HepG2 (cell line): ENCODE data around the gene SPOP. TPM values are rescaled to one million over a fixed set of nuclear protein-coding genes. Genes with fewer than 3 reads are reported as not detected.

ENCODE experiments used
- AKNA ChIP-seq: sonication (generic); formaldehyde crosslinking; IDR thresholded peaks from 2 replicates; pipeline ENCODE4 v1.4.0; 2020; ENCODE audit warnings: missing genetic modification reagents, borderline replicate concordance
- DZIP1 ChIP-seq: sonication (generic); formaldehyde crosslinking; IDR thresholded peaks from 2 replicates; pipeline ENCODE4 v1.5.0; 2020; ENCODE audit warnings: mild to moderate bottlenecking, missing genetic modification reagents
- IRF2 ChIP-seq: IDR thresholded peaks from 2 replicates; pipeline ENCODE4 v1.6.1; 2018; ENCODE audit warnings: missing genetic modification reagents, missing compliant biosample characterization
- JUN ChIP-seq: sonication (generic); formaldehyde crosslinking; IDR thresholded peaks from 2 replicates; pipeline ENCODE4 v1.4.0; 2020; ENCODE audit warnings: mild to moderate bottlenecking, missing genetic modification reagents
- KDM6A ChIP-seq: IDR thresholded peaks from 2 replicates; pipeline ENCODE4 v1.6.1; 2016; ENCODE audit warnings: low read depth
- NFRKB ChIP-seq: fragments of 450-650 bp; IDR thresholded peaks from 2 replicates; pipeline ENCODE4 v1.6.1; 2017
- POLR2G ChIP-seq: fragments of 200-400 bp; formaldehyde crosslinking; IDR thresholded peaks from 2 replicates; pipeline ENCODE4 v1.6.1; 2018; ENCODE audit warnings: mild to moderate bottlenecking, low read depth, low read length, moderate library complexity
- SIX1 ChIP-seq: sonication (generic); formaldehyde crosslinking; IDR thresholded peaks from 2 replicates; pipeline ENCODE4 v1.4.0; 2020; ENCODE audit warnings: missing genetic modification reagents, borderline replicate concordance
- ZFP36L1 ChIP-seq: sonication (generic); formaldehyde crosslinking; IDR thresholded peaks from 2 replicates; pipeline ENCODE4 v1.8.0; 2022; ENCODE audit warnings: mild to moderate bottlenecking, missing genetic modification reagents, moderate library complexity
- ZNF34 ChIP-seq: sonication (generic); formaldehyde crosslinking; IDR thresholded peaks from 2 replicates; pipeline ENCODE4 v1.4.0; 2020; ENCODE audit warnings: mild to moderate bottlenecking, missing genetic modification reagents, borderline replicate concordance
- ZNF562 ChIP-seq: sonication (generic); formaldehyde crosslinking; IDR thresholded peaks from 2 replicates; pipeline ENCODE4 v1.8.0; 2022; ENCODE audit warnings: missing genetic modification reagents, borderline replicate concordance
- ZNF678 ChIP-seq: sonication (generic); formaldehyde crosslinking; IDR thresholded peaks from 2 replicates; pipeline ENCODE4 v1.4.0; 2020; ENCODE audit warnings: mild to moderate bottlenecking, missing genetic modification reagents
- ZSCAN22 ChIP-seq: sonication (generic); formaldehyde crosslinking; IDR thresholded peaks from 2 replicates; pipeline ENCODE4 v1.4.0; 2020; ENCODE audit warnings: mild to moderate bottlenecking, missing genetic modification reagents
- ZSCAN5A ChIP-seq: sonication (generic); formaldehyde crosslinking; IDR thresholded peaks from 2 replicates; pipeline ENCODE4 v1.8.0; 2022; ENCODE audit warnings: mild to moderate bottlenecking, missing genetic modification reagents, borderline replicate concordance
- polyA plus RNA-seq, 8 experiments: library from polyadenylated mRNA; depleted of rRNA in 3 of 8; stranded (reverse) in 7 of 8; unstranded in 1 of 8; fragments of >200 nt; fragmentation: Illumina TruSeq in 4 of 8; extraction: Trizol in 4 of 8; gene quantifications; 2 replicates each; pipeline versions ENCODE4 v1.2.1 to v1.2.3, GENCODE V29; 2011 to 2016; ENCODE audit warnings: low read depth in 4 of 8, missing spikeins in 1 of 8, mixed read lengths in 1 of 8; ENCODE audit not compliant: insufficient read depth in 1 of 8
- total RNA-seq, 5 experiments: library from RNA; depleted of rRNA; stranded (reverse); fragments of >200 nt; fragmentation: Illumina TruSeq; extraction: Trizol; gene quantifications; 2 replicates each; pipeline ENCODE4 v1.2.3, GENCODE V29; 2016; ENCODE audit warnings: low read depth in 1 of 5
- TF ChIP-seq, protein P1 (sequence below): sonication (generic); formaldehyde crosslinking; IDR thresholded peaks from 2 replicates; pipeline ENCODE4 v1.4.0; 2020; ENCODE audit warnings: missing genetic modification reagents
- TF ChIP-seq, protein P2 (sequence below): sonication (generic); formaldehyde crosslinking; IDR thresholded peaks from 2 replicates; pipeline ENCODE4 v1.8.0; 2022; ENCODE audit warnings: mild to moderate bottlenecking, missing genetic modification reagents, moderate library complexity

The SPOP gene
- total and polyA plus RNA-seq, 2 of the 13 experiments (the other 11 are each of a cell fraction or from before 2014, with no cell fraction given): 52.8 to 60.8 TPM

- no peak for TF ChIP-seq AKNA (CRISPR knock-in tag)
- TF ChIP-seq, protein P1, sequence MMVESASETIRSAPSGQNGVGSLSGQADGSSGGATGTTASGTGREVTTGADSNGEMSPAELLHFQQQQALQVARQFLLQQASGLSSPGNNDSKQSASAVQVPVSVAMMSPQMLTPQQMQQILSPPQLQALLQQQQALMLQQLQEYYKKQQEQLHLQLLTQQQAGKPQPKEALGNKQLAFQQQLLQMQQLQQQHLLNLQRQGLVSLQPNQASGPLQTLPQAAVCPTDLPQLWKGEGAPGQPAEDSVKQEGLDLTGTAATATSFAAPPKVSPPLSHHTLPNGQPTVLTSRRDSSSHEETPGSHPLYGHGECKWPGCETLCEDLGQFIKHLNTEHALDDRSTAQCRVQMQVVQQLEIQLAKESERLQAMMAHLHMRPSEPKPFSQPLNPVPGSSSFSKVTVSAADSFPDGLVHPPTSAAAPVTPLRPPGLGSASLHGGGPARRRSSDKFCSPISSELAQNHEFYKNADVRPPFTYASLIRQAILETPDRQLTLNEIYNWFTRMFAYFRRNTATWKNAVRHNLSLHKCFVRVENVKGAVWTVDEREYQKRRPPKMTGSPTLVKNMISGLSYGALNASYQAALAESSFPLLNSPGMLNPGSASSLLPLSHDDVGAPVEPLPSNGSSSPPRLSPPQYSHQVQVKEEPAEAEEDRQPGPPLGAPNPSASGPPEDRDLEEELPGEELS (CRISPR knock-in tag): no peak
- TF ChIP-seq ZNF562 (CRISPR knock-in tag): no peak
- no peak for TF ChIP-seq SIX1
- no peak for TF ChIP-seq KDM6A (CRISPR knock-in tag)
- TF ChIP-seq ZNF34 (CRISPR knock-in tag): peak; percentile 80; the same call in 1 of the 2 replicates
- TF ChIP-seq POLR2G: no peak
- 0 out of 2 replicates have a peak, but pooled peaks have one; percentile 26 for TF ChIP-seq JUN
- no peak for TF ChIP-seq ZSCAN5A (CRISPR knock-in tag)
- TF ChIP-seq IRF2 (CRISPR knock-in tag): peak; percentile 55; the same call in 1 of the 2 replicates
- TF ChIP-seq ZNF678 (CRISPR knock-in tag): no peak
- TF ChIP-seq ZFP36L1: no peak
- no peak for TF ChIP-seq DZIP1 (CRISPR knock-in tag)
- no peak for TF ChIP-seq ZSCAN22 (CRISPR knock-in tag)
- no peak for TF ChIP-seq NFRKB
- TF ChIP-seq, protein P2, sequence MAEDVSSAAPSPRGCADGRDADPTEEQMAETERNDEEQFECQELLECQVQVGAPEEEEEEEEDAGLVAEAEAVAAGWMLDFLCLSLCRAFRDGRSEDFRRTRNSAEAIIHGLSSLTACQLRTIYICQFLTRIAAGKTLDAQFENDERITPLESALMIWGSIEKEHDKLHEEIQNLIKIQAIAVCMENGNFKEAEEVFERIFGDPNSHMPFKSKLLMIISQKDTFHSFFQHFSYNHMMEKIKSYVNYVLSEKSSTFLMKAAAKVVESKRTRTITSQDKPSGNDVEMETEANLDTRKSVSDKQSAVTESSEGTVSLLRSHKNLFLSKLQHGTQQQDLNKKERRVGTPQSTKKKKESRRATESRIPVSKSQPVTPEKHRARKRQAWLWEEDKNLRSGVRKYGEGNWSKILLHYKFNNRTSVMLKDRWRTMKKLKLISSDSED (CRISPR knock-in tag): no peak
Measured at GRCh38 chr17:49556223-49556943, 121.5 kb downstream of the SPOP start (continued).
